ENCODE results near the gene IFNAR1.

- TF ChIP-seq CTCF (IDR thresholded peaks at IDR 0.05; ENCODE audit: insufficient read depth, low read length, poor library complexity, severe bottlenecking): no peak
- TF ChIP-seq EZH2phosphoT487 (conservative IDR thresholded peaks at IDR 0.05; ENCODE audit: low read length): no peak
Observed at GRCh38 chr21:33367309-33367973, 42.7 kb downstream of the IFNAR1 start.
